Sigmoid colon (tissue), 7 donors: ENCODE data around the gene RIMS1. TPM values are rescaled to one million over a fixed set of nuclear protein-coding genes. Genes with fewer than 3 reads are reported as not detected.

Source experiments
- DNase-seq: peaks from one replicate; pipeline ENCODE4 v3.0.0-alpha.2; 2019
- H3K27ac ChIP-seq, 4 donors: fragments of 200-600 bp; sonication (generic); one replicate each; pipeline ENCODE4 v1.5.1; 2016 to 2019; ENCODE audit warnings: mild to moderate bottlenecking in 1 of 4
- H3K27me3 ChIP-seq, 3 donors: fragments of 200-600 bp; sonication (generic); one replicate each; pipeline ENCODE4 v1.5.1; 2019; ENCODE audit warnings: mild to moderate bottlenecking in 1 of 3
- H3K36me3 ChIP-seq, 4 donors: fragments of 200-600 bp; sonication (generic); one replicate each; pipeline ENCODE4 v1.5.1; 2016 to 2019
- H3K4me1 ChIP-seq, 4 donors: fragments of 200-600 bp; sonication (generic); one replicate each; pipeline ENCODE4 v1.5.1; 2017 to 2019
- H3K4me3 ChIP-seq, 4 donors: fragments of 200-600 bp; sonication (generic); one replicate each; pipeline ENCODE4 v1.5.1; 2017 to 2019; ENCODE audit warnings: mild to moderate bottlenecking in 2 of 4, moderate library complexity in 1 of 4
- H3K9me3 ChIP-seq, 4 donors: fragments of 200-600 bp in 3 of 4; sonication (generic) in 3 of 4; one replicate each; pipeline versions ENCODE4 v1.5.1 to v1.6.1; 2013 to 2019
- EP300 ChIP-seq, 4 donors: sonication (generic); formaldehyde crosslinking; IDR thresholded peaks; one replicate each; pipeline ENCODE4 v1.6.1; 2017; ENCODE audit warnings: antibody characterized with exemption in 4 of 4
- POLR2A ChIP-seq, 2 donors: fragments of 450-650 bp; IDR thresholded peaks; one replicate each; pipeline ENCODE4 v1.6.1; 2016; ENCODE audit warnings: antibody characterized with exemption in 2 of 2, mild to moderate bottlenecking in 2 of 2, moderate library complexity in 2 of 2
- POLR2AphosphoS5 ChIP-seq, 4 donors: sonication (generic); formaldehyde crosslinking; IDR thresholded peaks; one replicate each; pipeline ENCODE4 v1.6.1; 2017; ENCODE audit warnings: antibody characterized with exemption in 4 of 4
- WGBS, 2 donors: extraction: QIAGEN DNeasy Blood & Tissue Kit; methylation state at CpG; one replicate each; pipeline ENCODE4 v1.1.7; 2013; 5-methylcytosine and 5-hydroxymethylcytosine counted together
- intact Hi-C: fragments of 100-400 bp; cut with DNase I; formaldehyde crosslinking; loops from one replicate; pipeline ENCODE4 v1.15.1; 2023
- polyA plus RNA-seq, 3 donors: library from polyadenylated mRNA; stranded (reverse); fragments of 200-250 nt; gene quantifications; one replicate each; pipeline ENCODE4 v1.2.3, GENCODE V29; 2013
- total RNA-seq, 4 donors: library from RNA; depleted of rRNA; stranded (reverse); fragments of >200 nt; gene quantifications; one replicate each; pipeline ENCODE4 v1.1.0, GENCODE V29; 2016
- TF ChIP-seq, protein P1 (sequence below), 4 experiments: fragments of 450-650 bp in 3 of 4; fragments of 200-600 bp in 1 of 4; IDR thresholded peaks; one replicate each; pipeline ENCODE4 v1.5.1; 2016 to 2019; ENCODE audit warnings: antibody characterized with exemption in 4 of 4, mild to moderate bottlenecking in 3 of 4, moderate library complexity in 2 of 4
- donor health status: healthy with polysubstance abuse.
- donor health status: Bipolar disorder and iron deficiency.
- donor health status: healthy.

The RIMS1 gene
- total and polyA plus RNA-seq, 7 donors: 0.77 to 7.1 (median 2.3) TPM; not detected in 2

DNA sequence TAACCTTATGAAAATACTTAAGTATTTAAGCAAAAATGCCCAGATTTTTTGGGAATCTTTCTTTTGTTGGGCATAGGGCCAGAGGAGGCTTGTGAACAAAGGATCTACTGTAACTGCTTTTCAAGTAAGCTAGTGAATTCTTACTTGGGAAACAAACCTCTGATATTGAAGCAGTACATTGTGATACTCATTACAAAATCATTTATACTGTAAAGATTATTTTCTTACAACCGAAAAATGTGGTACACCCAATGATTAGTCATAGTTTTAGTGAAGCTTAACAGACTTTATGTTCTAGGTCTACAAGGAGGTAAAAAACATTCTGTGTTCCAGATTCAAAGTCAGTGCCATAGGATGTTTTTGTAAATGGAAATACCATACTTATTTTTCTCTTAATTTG is 462.6 kb downstream of the RIMS1 start:
- no peak for TF ChIP-seq POLR2A (IDR thresholded peaks at IDR 0.05)
- TF ChIP-seq, protein P1, sequence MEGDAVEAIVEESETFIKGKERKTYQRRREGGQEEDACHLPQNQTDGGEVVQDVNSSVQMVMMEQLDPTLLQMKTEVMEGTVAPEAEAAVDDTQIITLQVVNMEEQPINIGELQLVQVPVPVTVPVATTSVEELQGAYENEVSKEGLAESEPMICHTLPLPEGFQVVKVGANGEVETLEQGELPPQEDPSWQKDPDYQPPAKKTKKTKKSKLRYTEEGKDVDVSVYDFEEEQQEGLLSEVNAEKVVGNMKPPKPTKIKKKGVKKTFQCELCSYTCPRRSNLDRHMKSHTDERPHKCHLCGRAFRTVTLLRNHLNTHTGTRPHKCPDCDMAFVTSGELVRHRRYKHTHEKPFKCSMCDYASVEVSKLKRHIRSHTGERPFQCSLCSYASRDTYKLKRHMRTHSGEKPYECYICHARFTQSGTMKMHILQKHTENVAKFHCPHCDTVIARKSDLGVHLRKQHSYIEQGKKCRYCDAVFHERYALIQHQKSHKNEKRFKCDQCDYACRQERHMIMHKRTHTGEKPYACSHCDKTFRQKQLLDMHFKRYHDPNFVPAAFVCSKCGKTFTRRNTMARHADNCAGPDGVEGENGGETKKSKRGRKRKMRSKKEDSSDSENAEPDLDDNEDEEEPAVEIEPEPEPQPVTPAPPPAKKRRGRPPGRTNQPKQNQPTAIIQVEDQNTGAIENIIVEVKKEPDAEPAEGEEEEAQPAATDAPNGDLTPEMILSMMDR (IDR thresholded peaks at IDR 0.05): no peak
- TF ChIP-seq POLR2AphosphoS5 (IDR thresholded peaks at IDR 0.05): no peak
- no peak for TF ChIP-seq EP300 (IDR thresholded peaks at IDR 0.05)
- intact Hi-C loops: no loop called here
- Histone ChIP-seq H3K4me1 (peaks cover 0 to 17% (median 3%) of the 10 kb centered on the region in 4 donors), H3K9me3 (no peaks in the 10 kb centered on the region), H3K4me3 (no peak overlapping the region), H3K27ac (no peak overlapping the region), H3K27me3 (no peaks in the 10 kb centered on the region), H3K36me3 (no peaks in the 10 kb centered on the region)
- 55 to 82% methylated on average over 1 of the region's 1 CpG for WGBS, 2 donors
- no peak for DNase-seq

DNA sequence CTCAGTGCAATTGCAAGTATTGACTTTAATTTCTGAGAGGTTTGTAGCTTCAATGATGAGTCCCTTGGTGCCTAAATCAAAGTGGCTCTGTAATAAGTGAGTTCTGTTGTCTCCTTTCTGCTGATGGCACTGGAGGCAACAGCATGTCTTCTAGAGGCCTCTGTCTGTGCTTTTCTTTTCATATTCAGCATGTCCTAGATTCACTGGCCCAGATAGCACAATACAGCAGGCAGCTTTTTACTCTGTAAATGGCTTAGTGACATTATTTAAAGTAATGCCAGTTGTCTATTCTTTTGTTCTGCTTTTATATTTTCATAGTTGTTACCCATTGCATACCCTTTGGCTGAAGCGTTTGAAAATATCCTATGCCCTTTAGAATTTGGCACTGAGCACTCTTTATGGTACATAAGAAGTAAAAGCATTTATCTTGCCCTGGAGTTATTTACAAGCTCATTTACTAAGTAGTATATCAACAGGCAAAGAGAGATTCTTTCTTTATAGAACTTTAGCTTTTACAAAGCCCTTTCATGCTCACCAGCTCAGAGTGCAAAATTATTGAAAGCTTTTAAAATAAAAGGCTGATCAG is 464.0 kb downstream of the RIMS1 start:
- no peak overlapping the region for H3K27ac ChIP-seq
- no peaks in the 10 kb centered on the region for H3K27me3 ChIP-seq
- no peaks in the 10 kb centered on the region for H3K9me3 ChIP-seq
- H3K4me3 ChIP-seq: no peak overlapping the region
- no peak for DNase-seq
- TF ChIP-seq EP300 (IDR thresholded peaks at IDR 0.05) (no peak), POLR2AphosphoS5 (IDR thresholded peaks at IDR 0.05) (no peak), POLR2A (IDR thresholded peaks at IDR 0.05) (no peak)
- TF ChIP-seq, protein P1 (IDR thresholded peaks at IDR 0.05): no peak
- WGBS, 2 donors: 24 to 56% methylated on average over 1 of the region's 1 CpG
- no peaks in the 10 kb centered on the region for H3K36me3 ChIP-seq
- peaks cover 0 to 8% (median 0%) of the 10 kb centered on the region in 4 donors for H3K4me1 ChIP-seq
- intact Hi-C loops: no loop called here

DNA sequence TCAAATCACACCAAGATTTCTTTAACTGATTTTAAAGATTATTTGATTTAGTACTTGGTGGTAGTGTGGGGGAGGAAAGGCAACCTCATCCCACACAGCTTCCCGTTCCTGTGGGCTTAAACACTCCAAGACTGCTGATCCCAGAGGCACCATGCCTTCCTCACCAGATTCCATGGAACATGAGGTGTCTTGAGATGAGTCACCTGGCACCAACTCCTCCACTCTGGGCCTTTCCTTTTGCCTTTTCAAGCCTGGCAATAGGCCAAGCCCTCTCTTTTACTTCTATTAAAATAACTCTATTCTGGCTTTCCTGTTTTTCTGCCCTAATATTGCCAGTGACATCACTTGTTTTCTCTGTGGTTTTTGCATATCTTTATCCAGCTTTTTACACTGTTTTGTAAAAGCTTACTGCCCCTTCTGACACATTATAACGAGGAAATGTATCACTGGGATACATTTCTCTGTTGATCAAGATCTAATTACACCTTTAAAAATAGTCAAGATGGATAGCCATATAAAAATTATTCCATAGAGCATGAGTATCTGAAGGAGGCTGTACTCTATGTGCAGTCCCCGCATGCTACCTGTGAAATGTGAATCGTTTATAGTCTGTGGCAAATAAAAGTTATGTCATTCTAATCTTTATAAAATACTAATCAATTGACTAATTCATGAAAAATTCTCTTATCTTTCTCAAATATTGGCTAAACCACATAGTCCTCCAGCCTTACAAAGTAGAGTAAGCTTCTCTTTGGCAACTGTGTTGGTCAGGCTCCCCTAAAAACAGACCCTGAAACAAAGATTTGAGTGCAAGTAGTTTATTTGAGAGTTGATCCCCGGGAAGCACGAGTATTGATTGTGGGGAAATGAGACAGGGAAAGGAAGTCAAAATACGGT is 477.7 kb downstream of the RIMS1 start:
- 69 to 81% methylated on average over 7 of the region's 7 CpGs for whole genome bisulfite sequencing, 2 donors
- H3K27me3 ChIP-seq: no peaks in the 10 kb centered on the region
- intact Hi-C loops: no loop called here

DNA sequence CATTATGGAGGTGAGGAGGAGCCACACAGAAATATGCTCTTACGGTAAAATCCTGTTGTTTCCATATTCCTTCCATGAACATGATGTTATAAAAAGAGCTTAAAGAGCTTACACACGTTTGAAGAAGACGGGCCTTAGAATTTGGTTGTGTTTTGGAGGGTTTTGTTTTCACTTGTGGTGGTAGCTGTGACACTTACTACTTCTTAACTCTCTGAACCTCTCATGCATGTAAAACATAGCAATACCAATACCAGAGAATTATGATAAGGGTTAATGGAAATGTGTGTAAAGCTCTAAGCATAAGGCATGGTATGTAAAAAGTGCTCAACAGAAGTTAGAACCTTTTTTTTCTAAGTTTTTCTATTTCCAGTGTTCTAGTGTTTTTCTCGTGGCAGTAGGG is 479.4 kb downstream of the RIMS1 start:
- H3K27me3 ChIP-seq: no peaks in the 10 kb centered on the region
- intact Hi-C loops: no loop called here
- H3K9me3 ChIP-seq: no peaks in the 10 kb centered on the region
- H3K27ac ChIP-seq: no peak overlapping the region
- H3K4me1 ChIP-seq: peaks cover 0 to 19% (median 8%) of the 10 kb centered on the region in 4 donors
- H3K4me3 ChIP-seq: no peak overlapping the region
- TF ChIP-seq EP300 (IDR thresholded peaks at IDR 0.05): no peak
- TF ChIP-seq, protein P1 (IDR thresholded peaks at IDR 0.05): no peak
- TF ChIP-seq POLR2A (IDR thresholded peaks at IDR 0.05): no peak
- TF ChIP-seq POLR2AphosphoS5 (IDR thresholded peaks at IDR 0.05): no peak
- no peaks in the 10 kb centered on the region for H3K36me3 ChIP-seq
- no peak for DNase-seq
- 73 to 75% methylated on average over 4 of the region's 4 CpGs for WGBS, 2 donors

More for the DNA sequence above, 477.7 kb downstream of the RIMS1 start:
- H3K36me3 ChIP-seq: no peaks in the 10 kb centered on the region
- H3K27ac ChIP-seq: no peak overlapping the region
- peaks cover 0 to 19% (median 8%) of the 10 kb centered on the region in 4 donors for H3K4me1 ChIP-seq
- DNase-seq: no peak
- H3K4me3 ChIP-seq: no peak overlapping the region
- no peaks in the 10 kb centered on the region for H3K9me3 ChIP-seq
- TF ChIP-seq EP300 (IDR thresholded peaks at IDR 0.05) (no peak), POLR2AphosphoS5 (IDR thresholded peaks at IDR 0.05) (no peak), POLR2A (IDR thresholded peaks at IDR 0.05) (no peak)
- TF ChIP-seq, protein P1 (IDR thresholded peaks at IDR 0.05): no peak
